HG02798 (cell line): ENCODE results near the gene SETD3.

Source experiments
- ATAC-seq: cut with Tn5 transposase; IDR thresholded peaks from one replicate; pipeline ENCODE4 v1.9.1; 2021; ENCODE audit warnings: mild to moderate bottlenecking; ENCODE audit not compliant: unreplicated experiment, poor library complexity

The SETD3 gene

GRCh38 chr14:99427632-99428300, 52.9 kb downstream of the SETD3 start:
- no peak for ATAC-seq

DNA sequence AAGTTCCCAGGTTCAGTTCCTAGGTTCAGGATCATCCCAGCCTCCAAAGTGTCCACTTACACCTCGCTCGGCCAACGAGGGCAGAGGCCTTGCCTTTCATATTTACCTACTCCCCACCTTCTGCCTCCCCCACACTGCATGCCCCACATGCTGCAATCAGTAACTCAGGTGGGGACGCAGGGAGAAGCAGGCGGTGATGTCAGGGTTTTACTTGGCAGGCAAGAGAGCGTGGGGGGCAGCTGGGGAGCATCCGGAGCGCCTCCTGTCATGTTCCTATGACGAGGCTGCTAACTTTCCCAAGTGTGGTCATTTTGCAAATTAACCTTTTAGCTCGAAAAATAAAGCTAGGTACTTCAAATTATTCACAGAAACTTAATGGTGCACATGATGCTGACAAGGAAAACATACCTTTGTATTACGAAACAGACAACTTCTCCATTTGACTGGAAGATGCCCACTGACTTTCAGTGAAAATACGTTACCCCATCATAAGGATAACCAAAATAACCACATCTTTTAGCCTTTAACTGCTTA, 53.8 kb downstream of the SETD3 start:
- ATAC-seq = no peak

- ATAC-seq = no peak
Observed at GRCh38 chr14:99426265-99426664, 54.4 kb downstream of the SETD3 start.

GRCh38 chr14:99425272-99425681, 55.4 kb downstream of the SETD3 start:
- ATAC-seq = no peak

DNA sequence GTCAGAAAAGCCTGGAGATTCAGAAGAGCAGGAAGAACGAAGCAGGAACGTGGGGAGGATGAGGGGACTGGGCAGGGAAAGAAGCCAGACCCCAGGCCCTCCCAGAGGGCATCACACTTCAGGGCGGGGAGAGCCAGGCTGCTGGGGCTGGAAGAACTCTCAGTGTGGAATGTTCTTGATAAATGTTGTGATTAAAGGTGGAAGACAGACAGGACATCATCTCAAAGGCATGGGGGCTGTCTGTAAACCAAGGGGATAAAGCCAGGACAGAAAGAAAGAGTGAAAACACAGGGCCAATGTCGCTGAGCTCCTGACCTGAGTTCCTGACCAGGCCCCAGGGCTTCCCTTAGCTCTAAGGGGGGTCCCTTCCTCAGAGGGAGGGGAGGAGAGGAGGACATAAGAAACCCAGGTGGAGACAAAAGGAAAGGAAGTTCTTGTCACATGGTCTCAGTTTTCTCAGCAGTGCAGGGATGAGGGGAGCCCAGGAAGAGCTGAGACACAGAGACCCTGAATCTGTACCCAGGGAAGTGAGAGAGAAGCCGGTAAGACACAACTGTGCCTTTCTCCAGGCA, 56.3 kb downstream of the SETD3 start:
- no peak for ATAC-seq

DNA sequence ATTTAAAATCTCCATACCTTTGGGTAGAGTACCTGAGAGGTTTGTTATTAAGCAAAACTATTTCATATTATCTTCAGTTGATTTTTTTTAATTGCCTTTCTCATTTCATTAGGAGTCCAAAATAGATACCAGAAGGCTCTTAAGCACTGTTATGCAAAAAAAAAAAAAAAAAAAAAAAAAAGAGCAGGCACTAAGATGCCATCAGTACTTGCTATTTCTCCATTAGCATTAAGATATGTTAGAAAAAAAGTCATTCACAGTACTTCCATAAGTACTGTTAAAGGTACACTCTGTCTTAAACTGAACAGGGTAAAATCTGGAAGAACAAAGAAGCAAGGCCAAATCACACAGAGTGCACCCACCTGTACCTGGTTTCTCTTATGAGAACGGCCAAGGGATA, 57.2 kb downstream of the SETD3 start:
- no peak for ATAC-seq

DNA sequence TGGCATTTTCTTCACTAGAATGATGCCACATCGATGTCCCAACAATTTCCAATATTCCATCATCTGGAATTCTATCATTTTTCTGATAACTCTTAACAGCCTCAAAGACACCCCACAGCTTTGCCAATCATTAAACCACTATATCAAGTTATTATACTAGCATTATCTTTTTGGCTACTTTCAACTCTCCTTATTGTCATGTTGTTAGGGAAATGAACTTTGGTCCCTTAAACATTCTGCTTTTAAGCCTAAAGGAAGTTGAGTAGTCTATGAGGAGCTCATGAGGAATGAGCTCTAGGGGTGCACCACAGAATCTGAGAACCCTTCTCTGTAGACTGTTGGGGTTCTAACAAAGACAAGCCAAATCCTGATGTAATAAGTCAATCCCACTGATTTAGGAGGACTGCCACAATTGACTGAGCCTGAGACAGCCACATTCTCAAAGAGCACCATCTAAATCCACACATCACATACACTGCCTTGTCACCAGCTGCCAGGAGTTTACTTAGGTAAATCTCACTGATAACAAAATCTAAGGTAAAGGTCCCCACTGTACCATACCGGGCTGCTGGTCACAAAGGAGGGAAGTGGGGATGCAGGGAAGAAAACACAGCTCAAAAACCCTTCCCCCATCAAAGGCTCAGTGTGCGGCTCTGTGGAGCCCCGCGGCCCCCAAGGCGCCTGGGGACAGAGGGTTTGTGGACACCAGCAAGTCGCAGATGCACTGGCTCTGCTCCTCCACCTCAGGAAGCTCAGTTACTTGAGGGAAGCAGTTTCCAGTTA, 58.2 kb downstream of the SETD3 start:
- ATAC-seq = no peak

- no peak for ATAC-seq
Observed at GRCh38 chr14:99420711-99421110, 59.9 kb downstream of the SETD3 start.

DNA sequence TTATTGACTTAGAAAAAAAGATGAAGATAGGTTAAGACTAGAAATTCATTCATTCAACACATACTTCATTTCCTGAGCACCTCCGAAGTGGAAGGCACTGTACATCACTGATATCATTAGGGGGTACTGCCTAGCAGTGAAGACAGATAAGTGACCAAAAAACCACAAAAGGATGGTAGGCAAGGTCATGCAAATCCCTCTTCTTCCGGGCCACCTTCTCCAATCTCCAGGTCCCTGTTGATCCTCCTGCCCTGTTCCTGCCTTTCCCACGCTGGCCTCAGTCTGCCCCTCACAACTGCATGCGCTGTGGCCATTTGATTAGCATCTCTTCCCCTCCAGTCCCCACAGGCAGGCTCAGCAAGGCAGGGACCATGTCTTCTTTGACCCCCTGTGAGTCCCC, 60.8 kb downstream of the SETD3 start:
- no peak for ATAC-seq

DNA sequence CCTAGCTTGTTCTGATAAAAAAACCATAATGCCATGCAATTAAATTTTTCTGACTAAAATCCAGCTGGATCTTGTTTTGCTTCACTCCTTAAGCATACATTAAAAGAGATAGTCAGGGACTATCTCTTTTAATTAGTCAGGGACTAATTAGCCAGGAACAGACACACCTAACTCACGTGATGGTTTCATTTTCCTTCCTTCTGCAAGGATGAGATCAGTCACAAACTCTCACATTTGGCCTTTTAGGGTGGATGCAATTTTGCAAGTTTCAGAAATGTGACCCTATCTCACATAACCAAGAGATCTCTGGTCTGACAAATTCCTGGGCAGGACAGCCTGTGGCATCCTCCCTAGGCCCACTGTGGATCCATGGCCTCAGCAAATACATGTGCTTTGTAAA, 62.4 kb downstream of the SETD3 start:
- ATAC-seq = no peak

DNA sequence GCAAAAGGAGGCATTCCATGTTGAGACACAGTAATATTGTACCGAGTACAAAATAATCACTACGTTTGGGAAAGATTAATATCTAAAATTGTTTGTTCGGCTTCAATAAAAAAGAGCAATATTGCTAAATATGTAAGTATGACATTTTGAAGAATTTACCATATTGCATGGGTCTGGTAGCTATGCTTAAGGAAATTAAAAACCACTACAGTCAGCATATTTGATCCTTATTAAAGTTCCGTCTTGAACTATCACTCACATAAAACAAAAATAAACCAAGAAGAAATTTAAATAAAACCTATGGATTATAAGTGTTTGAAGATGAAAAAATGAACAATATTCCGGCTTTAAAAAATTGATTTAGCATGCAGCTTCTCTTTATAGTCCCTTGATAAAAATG, 63.8 kb downstream of the SETD3 start:
- ATAC-seq = no peak

GRCh38 chr14:99415496-99416281, 65.0 kb downstream of the SETD3 start:
- ATAC-seq = peak; percentile 87

- ATAC-seq = no peak
Observed at GRCh38 chr14:99413911-99414310, 66.7 kb downstream of the SETD3 start.

- ATAC-seq = no peak
Observed at GRCh38 chr14:99413172-99413571, 67.5 kb downstream of the SETD3 start.

DNA sequence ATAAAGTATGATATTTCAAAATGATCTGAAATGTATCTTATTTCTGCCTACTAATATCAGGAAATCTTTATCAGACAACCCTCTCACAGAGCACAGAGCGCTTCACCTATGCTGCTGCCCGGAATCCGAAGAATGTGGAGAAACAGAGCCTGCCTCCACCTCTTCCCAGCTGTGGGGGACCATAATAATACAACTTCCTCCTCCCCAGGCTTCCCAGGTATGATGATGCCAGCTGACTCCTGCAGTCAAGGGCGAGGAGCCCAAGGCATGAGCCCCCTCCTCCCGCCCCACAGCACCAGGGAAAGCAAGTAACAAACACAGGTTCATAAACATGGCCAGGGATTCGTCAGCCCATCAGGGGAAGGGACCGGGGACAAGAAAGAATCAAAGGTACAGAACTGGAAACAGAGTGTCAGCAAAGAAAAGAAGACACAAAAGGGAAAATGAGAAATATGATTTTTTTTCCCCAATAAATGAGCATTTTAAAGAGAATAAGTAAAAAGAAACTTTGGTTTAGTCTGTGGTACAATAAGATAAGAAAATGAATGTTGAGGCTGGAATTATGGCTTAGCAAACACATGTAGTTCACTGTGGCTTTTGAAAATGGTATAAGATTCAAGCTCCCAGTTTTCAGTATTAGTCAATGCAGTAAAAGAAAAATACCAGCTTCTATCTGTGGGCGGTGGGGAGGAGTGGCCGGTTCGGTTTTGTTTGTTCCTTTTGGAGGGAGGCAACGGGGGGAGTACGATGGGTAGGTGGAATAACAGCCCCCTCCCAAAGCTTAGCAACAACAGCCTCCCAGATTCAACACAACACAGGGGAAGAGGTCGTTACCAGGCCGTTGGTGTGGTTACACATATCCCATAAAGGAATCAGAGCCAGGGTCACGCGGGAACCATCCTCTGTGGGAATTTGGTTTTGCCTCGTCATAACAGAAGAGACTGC, 68.3 kb downstream of the SETD3 start:
- ATAC-seq = no peak

DNA sequence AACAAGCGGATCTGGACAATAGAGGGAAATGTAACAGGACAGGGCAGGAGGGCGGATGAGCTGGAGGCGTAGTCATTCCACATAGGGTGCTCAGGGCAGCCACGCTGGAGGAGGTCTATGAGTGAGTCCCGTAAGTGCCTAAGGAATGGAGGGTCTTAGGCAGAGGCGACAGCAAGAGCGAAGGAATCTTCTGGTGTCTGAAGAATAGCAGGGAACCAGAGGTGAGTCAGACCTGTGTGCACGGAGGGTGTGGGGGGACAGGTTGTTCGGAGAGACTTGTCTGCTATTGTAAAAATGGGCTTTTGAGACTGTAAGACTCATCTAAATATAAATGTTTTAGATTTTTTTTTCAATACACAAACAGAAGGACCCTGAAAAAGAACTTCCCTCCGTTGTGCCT, 70.6 kb downstream of the SETD3 start:
- ATAC-seq = no peak

DNA sequence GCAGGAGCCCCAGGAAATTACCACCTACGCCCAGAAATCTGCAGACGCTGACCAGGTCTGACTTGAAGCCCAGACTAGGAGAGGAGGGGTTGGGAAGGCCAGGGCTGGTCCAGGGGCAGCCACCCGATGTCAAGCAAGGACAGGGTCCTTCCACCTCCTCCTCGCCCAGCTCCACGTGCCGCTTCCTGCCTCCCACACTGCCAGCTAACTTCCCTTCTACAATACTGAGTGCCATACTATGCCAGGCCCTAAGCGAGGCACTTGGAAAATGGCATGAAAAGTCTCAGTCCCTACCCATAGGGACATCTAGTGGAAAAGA, 71.7 kb downstream of the SETD3 start:
- no peak for ATAC-seq

DNA sequence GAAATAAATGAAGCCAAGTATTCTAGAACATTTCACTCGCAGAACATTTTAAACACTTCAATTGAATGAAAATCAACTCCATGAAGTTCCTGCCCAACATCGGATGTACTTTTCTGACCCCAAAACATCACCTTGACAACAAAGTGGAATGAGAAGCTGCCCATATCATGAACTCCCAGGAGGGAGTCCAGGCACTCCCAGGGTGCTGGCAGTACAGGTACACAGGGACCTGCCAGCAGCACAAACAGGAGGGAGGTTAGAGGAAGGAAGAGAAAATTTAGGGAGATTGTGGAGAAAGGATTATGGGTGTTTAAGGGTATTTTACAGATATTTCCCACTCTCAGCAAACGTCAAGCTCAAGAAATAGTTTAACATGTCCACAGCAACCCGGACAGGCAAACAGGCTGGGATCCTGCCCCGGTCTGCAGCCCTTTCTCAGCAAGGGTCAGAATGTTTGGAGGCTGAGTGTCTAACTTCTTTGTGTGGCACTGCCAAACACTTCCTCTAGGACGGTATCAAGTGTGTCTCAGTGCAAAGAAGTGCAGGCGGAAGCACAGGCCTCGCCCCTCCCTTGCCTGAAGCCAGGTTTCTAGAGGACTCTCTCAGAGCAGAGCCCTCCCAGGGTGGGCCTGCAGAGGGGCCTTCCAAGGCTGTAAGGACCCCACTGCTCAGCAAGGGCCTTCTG, 72.2 kb downstream of the SETD3 start:
- no peak for ATAC-seq

- ATAC-seq = no peak
Observed at GRCh38 chr14:99407416-99407815, 73.2 kb downstream of the SETD3 start.
